B cell (primary cell): Measurements from ENCODE around the gene ACAP2. TPM values are rescaled to one million over a fixed set of nuclear protein-coding genes. Genes with fewer than 3 reads are reported as not detected.

ENCODE experiments used
- ATAC-seq: fragments of 200-7000 bp; cut with Tn5 transposase; one replicate; pipeline ENCODE4 v1.10.0; 2021; ENCODE audit warnings: low read depth, mild to moderate bottlenecking, moderate number of reproducible peaks, moderate library complexity
- CTCF ChIA-PET: fragments of 350-600 bp; sonication (Branson Sonifier 250); formaldehyde crosslinking; loops from one replicate; lab custom pipeline; 2021; ENCODE audit warnings: antibody characterized with exemption, inconsistent platforms; lab: Charles Lee
- POLR2A ChIA-PET: fragments of 350-600 bp; sonication (Branson Sonifier 250); formaldehyde crosslinking; loops from one replicate; lab custom pipeline; 2021; ENCODE audit warnings: antibody characterized with exemption; lab: Charles Lee
- DNase-seq: peaks from one replicate; pipeline ENCODE4 v3.0.0; 2013
- H2AFZ ChIP-seq: 2 replicates; pipeline ENCODE4 v1.6.1; 2012; ENCODE audit warnings: mild to moderate bottlenecking, low read depth, low read length; ENCODE audit not compliant: insufficient read depth, poor library complexity, severe bottlenecking
- H3K27ac ChIP-seq, 2 donors: 1 replicate in 1 of 2; 2 replicates in 1 of 2; pipeline ENCODE4 v1.5.1; 2012 to 2013; ENCODE audit warnings: low read length in 2 of 2, mild to moderate bottlenecking in 2 of 2, moderate library complexity in 1 of 2
- H3K27me3 ChIP-seq, 4 experiments: fragments of 200-600 bp in 1 of 4; sonication (generic) in 1 of 4; replicated peaks in 1 of 4; 1 replicate in 2 of 4; 2 replicates in 2 of 4; pipeline versions ENCODE4 v1.6.1 to v1.7.0; 2013 to 2016; ENCODE audit warnings: low read length in 3 of 4, mild to moderate bottlenecking in 2 of 4, mixed read lengths in 1 of 4, moderate library complexity in 1 of 4; ENCODE audit not compliant: insufficient read depth in 4 of 4, control insufficient read depth in 3 of 4; ENCODE audit errors: control extremely low read depth in 1 of 4
- H3K36me3 ChIP-seq, 2 experiments: replicated peaks in 1 of 2; 1 replicate in 1 of 2; 2 replicates in 1 of 2; pipeline versions ENCODE4 v1.6.1 to v1.7.1; 2013; ENCODE audit warnings: low read length in 1 of 2; ENCODE audit not compliant: insufficient read depth in 2 of 2, control insufficient read depth in 1 of 2; ENCODE audit errors: control extremely low read depth in 1 of 2, extremely low read depth in 1 of 2
- H3K4me1 ChIP-seq, 2 donors: fragments of 200-600 bp in 1 of 2; sonication (generic) in 1 of 2; 1 replicate in 1 of 2; 2 replicates in 1 of 2; pipeline versions ENCODE4 v1.5.1 to v1.6.1; 2013 to 2017; ENCODE audit warnings: low read length in 2 of 2; ENCODE audit not compliant: control insufficient read depth in 2 of 2, insufficient read depth in 2 of 2
- H3K4me2 ChIP-seq: replicated peaks from 2 replicates; pipeline ENCODE3; 2012; ENCODE audit warnings: mild to moderate bottlenecking, low read depth, low read length; ENCODE audit not compliant: poor library complexity, severe bottlenecking
- H3K4me3 ChIP-seq, 5 experiments: fragments of 200-600 bp in 1 of 5; sonication (generic) in 1 of 5; 1 replicate in 3 of 5; 2 replicates in 2 of 5; pipeline versions ENCODE4 v1.5.1 to v1.7.0; 2011 to 2016; ENCODE audit warnings: low read length in 4 of 5, mild to moderate bottlenecking in 4 of 5, low read depth in 2 of 5, control low read depth in 1 of 5, moderate library complexity in 1 of 5; ENCODE audit not compliant: insufficient read depth in 1 of 5; ENCODE audit errors: control extremely low read depth in 1 of 5, extremely low read depth in 1 of 5
- H3K79me2 ChIP-seq: fragments of 200-600 bp; sonication (generic); one replicate; pipeline ENCODE4 v1.6.0; 2016; ENCODE audit warnings: low read length; ENCODE audit not compliant: control insufficient read depth, insufficient read depth
- H3K9ac ChIP-seq: fragments of 200-600 bp; sonication (generic); 2 replicates; pipeline ENCODE4 v1.6.1; 2017; ENCODE audit warnings: mild to moderate bottlenecking, low read length, moderate library complexity
- H3K9me3 ChIP-seq, 3 donors: one replicate each; pipeline versions ENCODE4 v1.6.1 to v1.7.1; 2013; ENCODE audit warnings: low read length in 2 of 3; ENCODE audit not compliant: control insufficient read depth in 2 of 3, insufficient read depth in 1 of 3; ENCODE audit errors: control extremely low read depth in 1 of 3
- H4K20me1 ChIP-seq: 2 replicates; pipeline ENCODE4 v1.6.0; 2012; ENCODE audit warnings: mild to moderate bottlenecking, low read length; ENCODE audit not compliant: insufficient read depth, control insufficient read depth, poor library complexity, severe bottlenecking
- H3K27ac Mint-ChIP-seq: one replicate; pipeline ENCODE4 v1.8.0; 2021; ENCODE audit warnings: mixed read lengths
- H3K27me3 Mint-ChIP-seq: one replicate; pipeline ENCODE4 v1.8.0; 2021; ENCODE audit warnings: mixed read lengths
- H3K4me1 Mint-ChIP-seq: one replicate; pipeline ENCODE4 v1.8.0; 2021; ENCODE audit warnings: mixed read lengths
- H3K4me3 Mint-ChIP-seq: one replicate; pipeline ENCODE4 v1.8.0; 2021; ENCODE audit warnings: mixed read lengths
- H3K9me3 Mint-ChIP-seq: one replicate; pipeline ENCODE4 v1.8.0; 2022; ENCODE audit warnings: mixed read lengths; ENCODE audit not compliant: insufficient read depth
- EZH2 ChIP-seq: IDR thresholded peaks from 2 replicates; pipeline ENCODE4 v1.6.1; 2012; ENCODE audit warnings: borderline replicate concordance, low read depth, mild to moderate bottlenecking, moderate library complexity, low read length; ENCODE audit not compliant: insufficient read depth, poor library complexity, severe bottlenecking
- WGBS: methylation state at CpG from one replicate; pipeline ENCODE4 v1.1.5; 2013; ENCODE audit warnings: missing lambda C conversion rate; ENCODE audit not compliant: insufficient coverage; 5-methylcytosine and 5-hydroxymethylcytosine counted together
- intact Hi-C: fragments of 100-400 bp; cut with micrococcal nuclease; formaldehyde crosslinking; loops from one replicate; pipeline ENCODE4 v1.10.0; 2022
- polyA plus RNA-seq: library from polyadenylated mRNA; depleted of rRNA; stranded (reverse); fragments of >200 nt; gene quantifications from 2 replicates; pipeline ENCODE4 v1.2.3, GENCODE V29; 2012
- total RNA-seq, 2 donors: library from RNA; stranded (reverse); fragments of 120-200 nt in 1 of 2; gene quantifications; 1 replicate in 1 of 2; 2 replicates in 1 of 2; pipeline versions ENCODE4 v1.2.3 to v1.2.4, GENCODE V29; 2013 to 2022
- TF ChIP-seq, protein P1 (sequence below): fragments of 200-600 bp; IDR thresholded peaks from one replicate; pipeline ENCODE4 v1.8.0; 2022; ENCODE audit warnings: antibody characterized with exemption, mild to moderate bottlenecking

The ACAP2 gene
- total and polyA plus RNA-seq, 2 donors (not counting 1 experiment from before 2014, with no cell fraction given): 18.6 to 113 TPM

DNA sequence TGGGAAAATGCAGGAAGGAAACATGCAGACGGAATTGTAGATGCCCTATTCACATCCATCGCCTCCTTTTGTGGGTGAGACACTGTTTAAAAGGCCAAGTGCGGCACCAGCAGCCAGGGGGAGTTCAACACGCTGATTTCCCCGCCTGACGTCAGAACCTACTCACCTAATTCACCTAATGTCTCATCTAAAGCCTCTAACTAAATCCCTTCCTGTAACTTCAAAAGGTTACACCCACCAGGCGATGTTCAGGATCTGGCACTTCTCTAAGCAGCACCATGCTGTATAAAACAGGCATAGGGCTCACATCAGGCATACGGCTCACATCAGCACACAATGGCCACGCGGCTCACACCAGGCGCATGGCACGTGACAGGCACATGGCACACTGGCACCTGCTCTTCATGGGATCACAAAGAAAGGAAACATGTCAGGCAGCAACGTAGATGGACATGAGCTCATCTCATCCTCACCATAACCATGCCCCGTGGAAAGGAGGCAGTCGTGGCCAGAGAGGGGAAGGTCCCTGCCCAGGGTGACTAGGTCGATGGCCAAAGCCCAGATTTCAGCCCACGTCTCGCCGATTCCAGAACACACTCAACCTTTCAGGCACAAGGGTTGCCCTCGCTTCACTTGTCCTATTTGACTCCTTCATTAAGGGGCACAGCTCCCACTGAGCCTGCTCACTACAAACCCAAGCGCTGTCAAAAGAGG lies 193.6 kb downstream of the ACAP2 start:
- no peaks in the 10 kb centered on the region for H4K20me1 ChIP-seq
- no peak overlapping the region for H3K4me3 Mint-ChIP-seq
- peaks cover 8 to 11% of the 10 kb centered on the region in 2 donors for H3K4me1 ChIP-seq
- no peaks in the 10 kb centered on the region for H3K36me3 ChIP-seq
- no peak overlapping the region for H3K4me3 ChIP-seq
- H3K27ac Mint-ChIP-seq: no peak overlapping the region
- no peak overlapping the region for H3K27ac ChIP-seq
- no peak for TF ChIP-seq EZH2
- TF ChIP-seq, protein P1, sequence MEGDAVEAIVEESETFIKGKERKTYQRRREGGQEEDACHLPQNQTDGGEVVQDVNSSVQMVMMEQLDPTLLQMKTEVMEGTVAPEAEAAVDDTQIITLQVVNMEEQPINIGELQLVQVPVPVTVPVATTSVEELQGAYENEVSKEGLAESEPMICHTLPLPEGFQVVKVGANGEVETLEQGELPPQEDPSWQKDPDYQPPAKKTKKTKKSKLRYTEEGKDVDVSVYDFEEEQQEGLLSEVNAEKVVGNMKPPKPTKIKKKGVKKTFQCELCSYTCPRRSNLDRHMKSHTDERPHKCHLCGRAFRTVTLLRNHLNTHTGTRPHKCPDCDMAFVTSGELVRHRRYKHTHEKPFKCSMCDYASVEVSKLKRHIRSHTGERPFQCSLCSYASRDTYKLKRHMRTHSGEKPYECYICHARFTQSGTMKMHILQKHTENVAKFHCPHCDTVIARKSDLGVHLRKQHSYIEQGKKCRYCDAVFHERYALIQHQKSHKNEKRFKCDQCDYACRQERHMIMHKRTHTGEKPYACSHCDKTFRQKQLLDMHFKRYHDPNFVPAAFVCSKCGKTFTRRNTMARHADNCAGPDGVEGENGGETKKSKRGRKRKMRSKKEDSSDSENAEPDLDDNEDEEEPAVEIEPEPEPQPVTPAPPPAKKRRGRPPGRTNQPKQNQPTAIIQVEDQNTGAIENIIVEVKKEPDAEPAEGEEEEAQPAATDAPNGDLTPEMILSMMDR: no peak
- H3K4me1 Mint-ChIP-seq: peaks cover 19% of the 10 kb centered on the region
- H3K79me2 ChIP-seq: no peaks in the 10 kb centered on the region
- no peaks in the 10 kb centered on the region for H3K27me3 ChIP-seq
- ChIA-PET CTCF (interaction anchor here (1.7 to 4.4 kb wide), 4 partner anchors 89 to 566 kb away, joined by 5 to 26 read pairs (median 10); no protein-coding TSS in a partner anchor), POLR2A (interaction anchor here (0.6 to 1.2 kb wide), 2 partner anchors 92 to 303 kb away, joined by 7 to 9 read pairs; no protein-coding TSS in a partner anchor)
- no peak overlapping the region for H3K4me2 ChIP-seq
- peaks cover 0 to 11% (median 0%) of the 10 kb centered on the region in 3 donors for H3K9me3 ChIP-seq
- intact Hi-C loops: no loop called here
- DNase-seq (no peak), ATAC-seq (no peak)
- no peak overlapping the region for H3K9ac ChIP-seq
- no peaks in the 10 kb centered on the region for H3K9me3 Mint-ChIP-seq
- no peaks in the 10 kb centered on the region for H3K27me3 Mint-ChIP-seq
- WGBS: 97% methylated on average over 18 of the region's 21 CpGs
- no peak overlapping the region for H2AFZ ChIP-seq

DNA sequence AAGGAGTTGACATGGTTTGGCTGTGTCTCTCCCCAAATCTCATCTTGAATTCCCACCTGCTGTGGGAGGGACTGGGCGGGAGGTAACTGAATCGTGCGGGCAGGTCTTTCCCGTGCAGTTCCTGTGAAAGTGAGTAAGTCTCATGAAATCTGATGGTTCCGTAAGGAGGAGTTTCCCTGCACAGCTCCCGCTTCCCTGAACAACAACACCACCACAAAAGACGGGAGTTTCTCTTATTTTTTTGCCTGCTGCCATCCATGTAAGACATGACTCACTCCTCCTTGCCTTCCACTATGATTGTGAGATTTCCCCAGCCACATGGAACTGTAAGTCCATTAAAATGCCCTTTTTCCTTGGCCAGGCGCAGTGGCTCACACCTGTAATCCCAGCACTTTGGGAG lies 194.5 kb downstream of the ACAP2 start:
- H3K4me2 ChIP-seq: no peak overlapping the region
- intact Hi-C loops: no loop called here
- DNase-seq: no peak
- Mint-ChIP-seq H3K27me3 (no peaks in the 10 kb centered on the region), H3K27ac (no peak overlapping the region), H3K9me3 (no peaks in the 10 kb centered on the region), H3K4me3 (no peak overlapping the region), H3K4me1 (peaks cover 19% of the 10 kb centered on the region)
- H3K4me1 ChIP-seq: peaks cover 8 to 11% of the 10 kb centered on the region in 2 donors
- H3K9ac ChIP-seq: no peak overlapping the region
- ChIA-PET CTCF (interaction anchor here (1.3 to 1.7 kb wide), 2 partner anchors 26 to 88 kb away, joined by 3 to 5 read pairs; no protein-coding TSS in a partner anchor), POLR2A (interaction anchor here (0.6 kb wide), 1 partner anchor 304 kb away, joined by 7 read pairs; no protein-coding TSS in a partner anchor)
- H3K79me2 ChIP-seq: no peaks in the 10 kb centered on the region
- no peak for TF ChIP-seq EZH2
- TF ChIP-seq, protein P1: no peak
- no peak for ATAC-seq
- peaks cover 0 to 11% (median 0%) of the 10 kb centered on the region in 3 donors for H3K9me3 ChIP-seq
- no peaks in the 10 kb centered on the region for H3K27me3 ChIP-seq
- WGBS: 100% methylated on average over 2 of the region's 8 CpGs
- no peak overlapping the region for H3K4me3 ChIP-seq
- H3K27ac ChIP-seq: no peak overlapping the region
- H4K20me1 ChIP-seq: no peaks in the 10 kb centered on the region
- no peak overlapping the region for H2AFZ ChIP-seq
- no peaks in the 10 kb centered on the region for H3K36me3 ChIP-seq
